GM23338 (cell line): ENCODE data around the gene DCLK1.

Experiments
- CTCF ChIP-seq, 2 experiments: fragments of 200-600 bp in 1 of 2; sonication (generic) in 1 of 2; conservative IDR thresholded peaks; 2 replicates each; pipeline versions ENCODE4 v1.5.1 to v1.6.1; 2016 to 2017; ENCODE audit warnings: antibody characterized with exemption in 2 of 2, low read depth in 2 of 2, mild to moderate bottlenecking in 2 of 2, moderate library complexity in 1 of 2
- EZH2phosphoT487 ChIP-seq: fragments of 200-600 bp; sonication (generic); IDR thresholded peaks from one replicate; pipeline ENCODE4 v1.8.1; 2018; ENCODE audit warnings: antibody characterized with exemption; ENCODE audit not compliant: unreplicated experiment
- POLR2AphosphoS5 ChIP-seq: IDR thresholded peaks from 2 replicates; pipeline ENCODE4 v1.6.1; 2016; ENCODE audit warnings: antibody characterized with exemption, low read depth
- REST ChIP-seq: IDR thresholded peaks from one replicate; pipeline ENCODE4 v1.6.1; 2018; ENCODE audit warnings: antibody characterized with exemption; ENCODE audit not compliant: unreplicated experiment

- TF ChIP-seq POLR2AphosphoS5 (no peak), CTCF (conservative IDR thresholded peaks at IDR 0.05; ENCODE audit: low read depth in 2 of 2) (no peak), EZH2phosphoT487 (no peak), REST (no peak)
Measured at GRCh38 chr13:36115306-36115705, 15.9 kb downstream of the DCLK1 start.
